ENCODE measurements around the gene CDH24.
"Not testable (repeated sequence)": the region's sequence is repeated elsewhere in the genome, so short reads cannot be mapped to it uniquely, and the experiment has no call there.

Gene CDH24

DNA sequence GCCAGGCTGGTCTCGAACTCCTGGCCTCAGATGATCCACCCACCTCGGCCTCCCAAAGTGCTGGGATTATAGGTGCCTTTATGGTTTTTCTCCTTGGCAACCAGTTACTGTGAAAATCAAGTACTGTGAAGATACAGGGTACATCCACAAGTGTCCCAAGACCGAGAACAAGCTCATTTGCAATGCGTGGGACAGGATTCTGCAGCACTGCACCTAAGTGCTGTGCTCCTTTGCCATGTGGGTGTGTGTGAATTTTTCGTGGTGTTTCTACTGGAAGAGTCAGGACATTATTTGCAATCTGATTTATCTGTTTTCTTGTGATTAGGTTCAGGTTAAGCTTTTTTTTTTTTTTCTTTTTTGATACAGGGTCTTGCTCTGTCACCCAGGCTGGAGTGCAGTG lies 40.2 kb downstream of the CDH24 start:
- Histone ChIP-seq H3K4me3 (replicated peaks; ENCODE audit: insufficient read depth, low read length) (no peak overlapping the region), H3K27me3 (ENCODE audit: insufficient read depth, poor library complexity, severe bottlenecking) (no peaks in the 10 kb centered on the region), H3K27ac (replicated peaks) (no peak overlapping the region)
- DNase-seq (ENCODE audit: low read depth in 1 of 2, low spot score in 1 of 2), result no peak
- TF ChIP-seq, protein P1, sequence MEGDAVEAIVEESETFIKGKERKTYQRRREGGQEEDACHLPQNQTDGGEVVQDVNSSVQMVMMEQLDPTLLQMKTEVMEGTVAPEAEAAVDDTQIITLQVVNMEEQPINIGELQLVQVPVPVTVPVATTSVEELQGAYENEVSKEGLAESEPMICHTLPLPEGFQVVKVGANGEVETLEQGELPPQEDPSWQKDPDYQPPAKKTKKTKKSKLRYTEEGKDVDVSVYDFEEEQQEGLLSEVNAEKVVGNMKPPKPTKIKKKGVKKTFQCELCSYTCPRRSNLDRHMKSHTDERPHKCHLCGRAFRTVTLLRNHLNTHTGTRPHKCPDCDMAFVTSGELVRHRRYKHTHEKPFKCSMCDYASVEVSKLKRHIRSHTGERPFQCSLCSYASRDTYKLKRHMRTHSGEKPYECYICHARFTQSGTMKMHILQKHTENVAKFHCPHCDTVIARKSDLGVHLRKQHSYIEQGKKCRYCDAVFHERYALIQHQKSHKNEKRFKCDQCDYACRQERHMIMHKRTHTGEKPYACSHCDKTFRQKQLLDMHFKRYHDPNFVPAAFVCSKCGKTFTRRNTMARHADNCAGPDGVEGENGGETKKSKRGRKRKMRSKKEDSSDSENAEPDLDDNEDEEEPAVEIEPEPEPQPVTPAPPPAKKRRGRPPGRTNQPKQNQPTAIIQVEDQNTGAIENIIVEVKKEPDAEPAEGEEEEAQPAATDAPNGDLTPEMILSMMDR (IDR thresholded peaks at IDR 0.05; ENCODE audit: insufficient read depth, low read length), result no peak
- no peak for TF ChIP-seq POLR2AphosphoS5 (IDR thresholded peaks at IDR 0.05; ENCODE audit: low read depth)
- TF ChIP-seq SPI1 (IDR thresholded peaks at IDR 0.05; ENCODE audit: borderline replicate concordance, low read depth), result no peak
- no peak for TF ChIP-seq GABPA (IDR thresholded peaks at IDR 0.05; ENCODE audit: low read depth)
- TF ChIP-seq, protein P2, sequence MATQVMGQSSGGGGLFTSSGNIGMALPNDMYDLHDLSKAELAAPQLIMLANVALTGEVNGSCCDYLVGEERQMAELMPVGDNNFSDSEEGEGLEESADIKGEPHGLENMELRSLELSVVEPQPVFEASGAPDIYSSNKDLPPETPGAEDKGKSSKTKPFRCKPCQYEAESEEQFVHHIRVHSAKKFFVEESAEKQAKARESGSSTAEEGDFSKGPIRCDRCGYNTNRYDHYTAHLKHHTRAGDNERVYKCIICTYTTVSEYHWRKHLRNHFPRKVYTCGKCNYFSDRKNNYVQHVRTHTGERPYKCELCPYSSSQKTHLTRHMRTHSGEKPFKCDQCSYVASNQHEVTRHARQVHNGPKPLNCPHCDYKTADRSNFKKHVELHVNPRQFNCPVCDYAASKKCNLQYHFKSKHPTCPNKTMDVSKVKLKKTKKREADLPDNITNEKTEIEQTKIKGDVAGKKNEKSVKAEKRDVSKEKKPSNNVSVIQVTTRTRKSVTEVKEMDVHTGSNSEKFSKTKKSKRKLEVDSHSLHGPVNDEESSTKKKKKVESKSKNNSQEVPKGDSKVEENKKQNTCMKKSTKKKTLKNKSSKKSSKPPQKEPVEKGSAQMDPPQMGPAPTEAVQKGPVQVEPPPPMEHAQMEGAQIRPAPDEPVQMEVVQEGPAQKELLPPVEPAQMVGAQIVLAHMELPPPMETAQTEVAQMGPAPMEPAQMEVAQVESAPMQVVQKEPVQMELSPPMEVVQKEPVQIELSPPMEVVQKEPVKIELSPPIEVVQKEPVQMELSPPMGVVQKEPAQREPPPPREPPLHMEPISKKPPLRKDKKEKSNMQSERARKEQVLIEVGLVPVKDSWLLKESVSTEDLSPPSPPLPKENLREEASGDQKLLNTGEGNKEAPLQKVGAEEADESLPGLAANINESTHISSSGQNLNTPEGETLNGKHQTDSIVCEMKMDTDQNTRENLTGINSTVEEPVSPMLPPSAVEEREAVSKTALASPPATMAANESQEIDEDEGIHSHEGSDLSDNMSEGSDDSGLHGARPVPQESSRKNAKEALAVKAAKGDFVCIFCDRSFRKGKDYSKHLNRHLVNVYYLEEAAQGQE (IDR thresholded peaks at IDR 0.05; ENCODE audit: insufficient replicate concordance, low read depth), result no peak

DNA sequence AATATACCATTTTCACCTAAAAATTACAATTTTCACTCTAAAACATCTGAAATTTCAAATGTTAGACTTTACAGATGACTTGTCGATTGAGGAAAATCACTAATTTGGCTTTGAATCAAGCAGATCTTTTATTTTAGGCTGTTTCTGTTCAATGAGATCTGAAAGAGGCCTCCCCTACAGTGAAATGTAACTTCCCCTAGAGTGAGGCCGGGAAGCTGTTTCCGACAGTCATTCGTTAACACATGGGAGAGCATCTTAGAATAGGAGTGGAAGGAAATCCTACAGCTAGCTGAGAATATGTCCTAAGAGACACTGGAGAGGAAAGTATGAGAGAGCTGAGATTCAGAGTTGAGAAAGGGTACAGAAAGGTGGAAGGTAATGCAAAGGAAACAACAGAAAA lies 41.7 kb downstream of the CDH24 start:
- Histone ChIP-seq H3K27me3 (ENCODE audit: insufficient read depth, poor library complexity, severe bottlenecking) (no peaks in the 10 kb centered on the region), H3K27ac (replicated peaks) (peak overlapping the region; percentile 63), H3K4me3 (replicated peaks; ENCODE audit: insufficient read depth, low read length) (no peak overlapping the region)
- TF ChIP-seq, protein P2 (IDR thresholded peaks at IDR 0.05; ENCODE audit: insufficient replicate concordance, low read depth), result no peak
- TF ChIP-seq POLR2AphosphoS5 (IDR thresholded peaks at IDR 0.05; ENCODE audit: low read depth), result no peak
- TF ChIP-seq GABPA (IDR thresholded peaks at IDR 0.05; ENCODE audit: low read depth), result no peak
- TF ChIP-seq SPI1 (IDR thresholded peaks at IDR 0.05; ENCODE audit: borderline replicate concordance, low read depth), result no peak
- TF ChIP-seq, protein P1 (IDR thresholded peaks at IDR 0.05; ENCODE audit: insufficient read depth, low read length), result no peak
- DNase-seq (ENCODE audit: low read depth in 1 of 2, low spot score in 1 of 2), result no peak

DNA sequence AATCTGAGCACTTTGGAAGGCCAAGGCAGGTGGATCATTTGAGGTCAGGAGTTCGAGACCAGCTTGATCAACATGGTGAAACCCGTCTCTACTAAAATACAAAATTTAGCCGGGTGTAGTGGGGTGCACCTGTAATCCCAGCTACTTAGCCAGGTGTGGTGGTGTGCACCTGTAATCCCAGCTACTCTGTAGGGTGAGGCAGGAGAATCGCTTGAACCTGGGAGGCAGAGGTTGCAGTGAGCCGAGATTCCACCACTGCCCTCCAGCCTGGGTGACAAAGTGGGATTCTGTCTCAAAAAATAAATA lies 43.6 kb downstream of the CDH24 start:
- not testable (repeated sequence) for H3K27ac ChIP-seq (replicated peaks); H3K27me3 ChIP-seq (ENCODE audit: insufficient read depth, poor library complexity, severe bottlenecking); H3K4me3 ChIP-seq (replicated peaks; ENCODE audit: insufficient read depth, low read length); DNase-seq (ENCODE audit: low read depth in 1 of 2, low spot score in 1 of 2)

DNA sequence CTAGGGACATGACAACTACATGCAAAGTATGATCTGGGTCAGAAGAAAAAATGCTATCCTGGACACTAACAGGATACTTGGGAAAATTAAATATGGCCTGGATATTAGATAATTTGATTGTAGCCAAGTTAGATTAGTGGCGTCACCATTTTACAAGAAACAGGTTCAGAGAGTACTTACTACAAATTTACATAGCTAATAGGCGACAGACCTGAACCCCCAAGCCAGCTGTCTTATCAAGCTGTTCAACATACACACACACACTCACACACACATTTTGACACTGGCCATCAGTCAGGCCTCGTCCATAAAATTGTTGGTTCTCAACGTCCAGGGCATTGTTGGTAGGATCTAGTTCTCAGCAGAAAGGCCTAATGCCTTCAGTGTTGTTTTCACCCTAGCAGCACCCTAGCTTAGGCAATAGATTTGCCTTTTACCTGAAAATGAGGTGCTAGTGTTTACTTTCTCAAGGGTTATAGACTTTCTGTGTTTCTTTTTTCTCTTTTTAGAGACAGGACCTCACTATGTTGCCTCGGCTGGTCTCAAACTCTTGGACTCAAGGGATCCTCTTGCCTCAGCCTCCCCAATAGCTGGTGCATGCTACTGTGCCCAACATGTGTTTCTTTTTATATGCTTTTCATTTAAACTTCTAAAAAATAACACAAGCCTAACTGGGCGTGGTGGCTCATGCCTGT lies 44.1 kb downstream of the CDH24 start:
- DNase-seq (ENCODE audit: low read depth in 1 of 2, low spot score in 1 of 2), result no peak
- H3K27ac ChIP-seq (replicated peaks), result no peak overlapping the region
- H3K4me3 ChIP-seq (replicated peaks; ENCODE audit: insufficient read depth, low read length), result no peak overlapping the region
- TF ChIP-seq SPI1 (IDR thresholded peaks at IDR 0.05; ENCODE audit: borderline replicate concordance, low read depth) (no peak), POLR2AphosphoS5 (IDR thresholded peaks at IDR 0.05; ENCODE audit: low read depth) (no peak), GABPA (IDR thresholded peaks at IDR 0.05; ENCODE audit: low read depth) (no peak)
- TF ChIP-seq, protein P1 (IDR thresholded peaks at IDR 0.05; ENCODE audit: insufficient read depth, low read length), result no peak
- TF ChIP-seq, protein P2 (IDR thresholded peaks at IDR 0.05; ENCODE audit: insufficient replicate concordance, low read depth), result no peak
- H3K27me3 ChIP-seq (ENCODE audit: insufficient read depth, poor library complexity, severe bottlenecking), result no peaks in the 10 kb centered on the region

All from HL-60 (cell line).